ENCODE measurements around the gene SLC22A13.
"Not testable (repeated sequence)": the region's sequence is repeated elsewhere in the genome, so short reads cannot be mapped to it uniquely, and the experiment has no call there.

SLC22A13 gene

DNA sequence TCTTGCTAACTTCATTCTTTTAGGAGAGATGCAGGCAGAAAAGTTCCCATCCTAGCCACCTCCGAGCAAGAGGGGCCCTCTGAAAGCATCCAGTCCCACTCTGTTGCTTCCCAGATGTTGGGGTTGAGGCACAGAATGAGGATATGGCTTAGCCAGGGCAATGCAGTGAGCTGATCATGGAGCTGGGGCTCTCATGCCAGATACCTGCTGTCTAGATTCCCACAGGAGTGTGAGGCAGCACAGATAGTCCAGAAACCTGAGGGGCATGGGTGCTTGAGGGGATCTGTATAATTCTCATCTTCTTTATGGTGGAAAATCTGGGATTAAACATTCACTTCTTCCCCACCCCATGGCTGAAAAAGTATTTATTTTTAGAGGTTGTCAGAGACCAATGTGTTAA lies 1.2 kb downstream of the SLC22A13 start:
- FAIRE-seq = no peak

DNA sequence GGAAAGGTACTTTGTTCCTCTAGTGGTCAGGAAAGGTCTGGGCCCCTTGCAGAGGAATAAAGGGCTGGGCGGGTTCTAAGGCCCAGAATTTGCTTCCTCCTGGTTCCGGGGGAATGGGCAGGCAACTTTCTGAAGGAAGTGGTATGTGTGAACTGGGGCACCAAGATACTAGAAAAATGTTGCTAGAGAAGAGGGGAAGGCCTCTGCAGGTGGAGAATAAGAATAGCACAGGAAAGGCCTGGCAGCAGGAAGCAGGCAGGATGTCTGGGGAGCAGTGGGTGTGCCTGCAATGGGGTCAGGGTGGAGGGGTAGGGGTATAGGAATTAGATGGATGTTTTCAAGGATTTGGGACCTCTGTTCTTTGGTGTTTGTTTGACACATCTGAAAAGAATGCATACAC lies 2.0 kb downstream of the SLC22A13 start:
- FAIRE-seq = no peak

DNA sequence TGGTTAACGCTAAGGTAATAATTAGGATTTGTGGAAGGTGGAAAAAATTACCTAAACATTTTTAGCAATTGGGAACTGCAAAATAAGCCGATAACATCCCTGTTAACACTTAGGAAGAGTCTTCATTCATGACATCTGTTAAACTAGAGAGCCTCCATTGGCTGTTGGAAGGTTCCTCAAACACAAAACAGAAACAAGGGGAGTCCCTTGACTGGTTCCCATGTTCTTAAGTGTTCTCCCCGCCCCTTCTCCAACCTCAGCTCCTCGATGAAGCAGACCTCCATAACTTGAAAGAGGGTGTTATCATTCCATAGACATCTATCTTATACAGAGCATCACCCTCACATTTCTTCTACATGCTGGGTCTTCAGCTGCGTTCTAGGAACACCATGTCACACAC lies 2.5 kb downstream of the SLC22A13 start:
- FAIRE-seq = no peak

DNA sequence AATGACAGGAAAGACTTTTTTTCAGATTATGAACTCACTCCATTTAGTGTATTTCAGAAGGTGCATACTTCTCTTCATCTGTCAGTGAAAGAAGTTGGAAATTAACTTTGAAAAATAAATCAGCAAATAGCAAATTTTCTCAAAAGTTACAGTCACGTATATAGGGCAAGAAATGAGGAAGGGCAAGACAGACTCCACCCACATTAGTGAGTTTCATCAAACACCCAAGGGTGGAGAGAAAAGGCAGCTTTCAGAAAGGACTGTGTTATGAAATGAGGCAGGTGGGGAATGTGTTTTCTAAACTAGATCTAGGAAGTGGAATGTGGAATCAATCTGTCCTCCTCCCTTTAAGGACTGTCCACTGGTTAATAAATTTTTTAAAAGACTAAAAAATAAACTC lies 2.9 kb downstream of the SLC22A13 start:
- no peak for FAIRE-seq

DNA sequence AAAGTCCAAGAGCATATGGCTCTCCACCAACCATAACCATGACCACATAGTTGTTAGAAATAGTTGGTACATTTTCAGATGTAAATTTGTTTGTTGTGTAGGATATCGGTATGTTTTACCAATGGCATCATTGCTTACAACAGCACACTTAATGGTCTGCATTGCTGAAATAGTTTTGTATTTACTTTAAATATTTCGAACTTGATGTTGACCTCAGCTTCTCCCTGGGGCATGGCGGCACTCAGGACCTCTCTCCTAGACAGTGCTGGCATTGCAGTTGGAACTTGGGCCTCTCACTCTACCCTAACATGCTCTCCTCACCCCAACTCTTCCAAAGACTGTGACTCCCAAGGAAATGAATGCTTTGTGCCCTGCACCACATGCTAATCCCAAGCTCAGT lies 5.0 kb downstream of the SLC22A13 start:
- FAIRE-seq = no peak

DNA sequence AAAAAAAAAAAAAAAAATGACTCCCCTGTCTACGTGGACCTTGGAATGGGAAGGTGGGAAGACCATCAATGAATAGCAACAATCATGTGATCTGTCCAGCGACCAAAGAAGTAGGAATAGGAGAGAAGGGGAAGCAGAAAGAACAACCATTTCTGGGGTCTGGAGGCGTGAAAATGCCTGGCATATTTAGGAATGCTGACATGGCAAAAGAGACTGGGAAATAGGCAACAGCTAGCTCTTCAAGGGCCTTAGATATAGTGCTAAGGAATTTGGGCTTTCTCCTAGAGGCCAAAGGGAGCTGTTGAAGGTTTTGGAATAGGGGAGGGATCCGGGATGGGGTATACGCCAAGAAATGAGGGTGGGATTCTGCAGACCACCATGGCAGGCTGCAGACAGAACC lies 5.9 kb downstream of the SLC22A13 start:
- no peak for FAIRE-seq

DNA sequence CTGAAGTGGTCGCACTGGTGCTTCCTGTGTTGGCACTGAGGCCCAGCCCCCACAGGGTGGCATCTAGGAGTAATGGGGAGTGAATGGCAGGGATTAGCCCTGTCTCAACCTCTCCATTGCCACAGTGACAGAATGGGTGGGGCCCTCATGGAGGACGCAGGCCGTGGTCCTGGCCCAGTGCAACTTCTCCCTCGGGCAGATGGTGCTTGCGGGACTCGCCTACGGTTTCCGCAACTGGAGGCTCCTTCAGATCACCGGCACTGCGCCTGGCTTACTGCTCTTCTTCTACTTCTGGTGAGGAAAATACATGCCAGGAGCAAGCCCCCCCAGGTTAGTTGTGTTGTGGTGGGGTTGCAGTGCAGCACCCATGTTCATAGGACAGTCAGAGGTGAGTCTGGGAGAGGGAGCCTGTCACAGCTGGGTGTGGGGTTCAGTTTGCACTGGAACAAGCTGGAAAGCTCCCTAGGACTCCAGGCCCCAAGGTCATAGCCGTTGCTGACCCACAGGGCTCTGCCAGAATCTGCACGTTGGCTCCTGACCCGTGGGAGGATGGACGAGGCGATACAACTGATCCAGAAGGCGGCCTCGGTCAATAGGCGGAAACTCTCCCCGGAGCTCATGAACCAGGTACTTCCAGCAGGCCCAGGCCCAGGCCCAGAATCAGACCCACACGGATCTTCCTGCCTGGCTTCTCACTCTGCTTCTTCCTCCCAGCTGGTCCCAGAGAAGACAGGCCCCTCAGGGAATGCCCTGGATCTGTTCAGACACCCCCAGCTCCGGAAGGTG lies 9.4 kb downstream of the SLC22A13 start:
- no peak for FAIRE-seq

DNA sequence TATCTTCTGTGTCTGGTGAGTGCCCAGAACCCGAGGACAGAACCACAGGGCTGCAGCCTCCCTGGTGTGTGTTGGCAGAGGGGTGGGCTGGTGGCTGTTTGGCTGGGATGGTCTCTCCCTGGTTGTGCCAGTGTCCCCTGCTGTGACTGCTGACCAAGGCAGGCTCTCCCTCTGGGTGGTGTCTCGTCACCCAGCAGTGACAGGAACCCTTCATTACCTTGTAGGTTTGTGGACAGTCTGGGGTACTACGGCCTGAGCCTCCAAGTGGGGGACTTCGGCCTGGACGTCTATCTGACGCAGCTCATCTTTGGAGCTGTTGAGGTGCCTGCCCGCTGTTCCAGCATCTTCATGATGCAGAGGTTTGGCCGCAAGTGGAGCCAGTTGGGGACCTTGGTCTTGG lies 10.0 kb downstream of the SLC22A13 start:
- FAIRE-seq = no peak

DNA sequence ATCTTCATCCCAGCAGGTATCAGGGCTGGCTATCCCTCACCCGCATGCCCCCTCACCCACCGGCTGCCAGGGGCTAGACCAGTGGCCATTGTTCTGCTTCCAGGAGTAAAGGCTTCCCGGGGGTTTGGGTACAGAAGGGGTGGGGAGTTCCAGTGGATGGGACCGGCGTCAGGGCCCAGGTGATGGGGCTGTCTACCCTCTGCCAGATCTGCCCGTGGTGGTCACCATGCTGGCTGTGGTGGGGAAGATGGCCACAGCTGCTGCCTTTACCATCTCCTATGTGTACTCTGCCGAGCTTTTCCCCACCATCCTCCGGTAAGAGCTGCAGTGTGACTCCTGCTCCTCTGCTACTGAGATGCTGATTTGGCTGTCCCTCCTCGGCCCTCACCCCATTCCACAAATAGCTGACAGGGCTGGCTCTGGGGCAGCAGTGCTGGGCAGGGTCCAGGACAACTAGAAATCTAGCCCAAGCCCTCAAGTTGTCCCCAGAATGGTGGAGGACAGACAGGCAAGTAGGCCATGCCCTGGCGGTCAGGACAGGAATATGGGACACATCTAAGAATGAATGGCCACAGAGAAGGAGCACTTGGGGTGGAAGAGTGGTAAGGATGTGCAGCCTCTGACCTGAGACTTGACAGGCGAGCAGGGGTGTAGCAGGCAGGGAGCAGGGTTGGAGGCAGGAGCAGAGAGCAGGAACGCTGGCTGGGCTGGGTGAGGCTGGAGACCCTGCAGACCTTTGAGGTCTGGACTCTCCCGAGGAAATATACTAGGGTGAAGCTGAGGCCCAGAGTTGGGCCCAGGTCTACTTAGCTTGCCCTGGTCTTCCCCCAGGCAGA lies 10.7 kb downstream of the SLC22A13 start:
- no peak for FAIRE-seq

DNA sequence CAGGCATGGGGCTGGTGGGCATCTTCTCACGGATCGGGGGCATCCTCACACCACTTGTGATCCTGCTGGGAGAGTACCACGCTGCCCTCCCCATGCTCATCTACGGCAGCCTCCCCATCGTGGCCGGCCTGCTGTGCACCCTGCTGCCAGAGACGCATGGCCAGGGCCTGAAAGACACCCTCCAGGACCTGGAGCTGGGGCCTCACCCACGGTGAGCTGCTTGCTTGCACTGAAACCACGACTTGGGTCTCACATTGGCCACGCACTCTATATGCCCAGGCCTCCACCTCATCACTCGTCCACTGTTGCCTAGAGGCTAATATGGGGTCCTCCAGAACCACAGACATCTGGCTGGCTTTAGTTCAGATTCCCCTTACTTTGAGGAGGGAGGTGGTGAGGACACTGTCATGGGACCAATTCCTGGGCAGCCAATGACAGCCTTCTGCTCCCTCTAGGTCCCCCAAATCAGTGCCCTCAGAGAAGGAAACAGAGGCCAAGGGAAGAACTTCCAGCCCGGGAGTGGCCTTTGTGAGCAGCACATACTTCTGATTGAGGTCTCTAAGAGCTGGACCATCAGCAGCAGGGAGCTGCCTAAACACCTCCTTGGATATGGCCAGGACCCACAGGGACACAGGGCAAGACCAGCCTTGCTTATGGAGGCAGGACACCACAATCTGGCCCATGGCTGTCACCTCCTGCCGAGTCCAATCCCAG lies 11.5 kb downstream of the SLC22A13 start:
- no peak for FAIRE-seq

DNA sequence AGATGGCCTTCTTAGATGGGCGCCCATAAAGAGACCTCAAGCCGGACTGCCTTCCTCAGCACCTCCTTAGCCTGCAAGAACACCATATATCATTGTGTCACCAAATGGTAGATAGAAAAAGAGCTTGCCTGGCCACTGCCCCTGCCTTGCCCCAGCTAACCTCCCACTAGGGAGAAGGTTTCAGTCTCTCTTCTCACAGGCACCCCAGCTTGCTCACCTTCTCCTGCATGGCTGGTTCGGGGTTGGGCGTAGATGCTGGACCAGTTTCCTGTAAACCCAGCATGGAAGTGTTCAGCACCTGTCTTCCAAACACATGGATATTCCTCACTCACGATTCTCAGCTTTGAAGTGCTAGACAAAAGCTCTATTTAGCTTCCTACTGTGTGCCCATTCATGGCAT lies 13.2 kb downstream of the SLC22A13 start:
- FAIRE-seq = no peak

DNA sequence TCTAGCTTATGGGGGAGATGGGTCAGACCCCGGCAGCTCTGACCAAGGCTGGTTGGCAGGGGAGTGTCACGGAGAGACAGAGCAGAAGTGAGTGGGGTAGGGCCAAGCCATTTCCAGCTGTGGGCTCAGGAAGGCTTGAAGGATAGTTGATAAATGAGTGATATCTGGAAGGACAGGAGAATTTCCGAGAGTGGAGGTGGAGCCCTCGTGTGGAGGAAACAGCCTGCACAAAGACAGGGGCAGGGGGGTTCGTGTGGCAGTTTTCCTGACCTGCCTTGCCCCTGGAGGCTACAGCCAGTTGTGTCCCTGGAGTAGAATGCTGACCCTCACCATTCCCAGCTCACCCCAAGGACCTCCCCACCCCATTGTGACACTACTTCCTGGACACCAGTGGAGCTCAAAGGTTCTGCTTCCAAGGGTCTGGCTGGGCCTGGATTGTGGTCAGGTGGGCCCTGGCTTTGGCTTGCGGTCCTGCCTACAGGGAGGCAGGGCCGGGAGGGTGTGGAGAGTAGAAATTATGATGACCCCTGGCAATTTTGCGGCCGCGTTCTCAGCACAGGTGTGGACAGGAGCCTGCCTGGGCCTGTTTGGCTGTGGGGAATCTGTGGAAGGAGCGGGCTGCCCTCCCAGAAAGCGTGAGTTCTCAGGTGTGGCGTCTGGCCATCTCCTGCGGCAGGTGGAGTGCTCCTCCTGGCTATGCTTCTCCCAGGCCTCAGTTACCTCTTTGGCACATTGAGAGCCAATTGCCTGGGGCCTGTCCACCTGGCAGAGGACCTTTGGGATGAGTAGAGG lies 16.5 kb downstream of the SLC22A13 start, which contains the start of gene SLC22A14:
SLC22A14 (plus strand) TSS at position 400 of the 792 bp plus-strand sequence. CDS start 23,733 bp downstream, outside the sequence.
- no peak for FAIRE-seq

DNA sequence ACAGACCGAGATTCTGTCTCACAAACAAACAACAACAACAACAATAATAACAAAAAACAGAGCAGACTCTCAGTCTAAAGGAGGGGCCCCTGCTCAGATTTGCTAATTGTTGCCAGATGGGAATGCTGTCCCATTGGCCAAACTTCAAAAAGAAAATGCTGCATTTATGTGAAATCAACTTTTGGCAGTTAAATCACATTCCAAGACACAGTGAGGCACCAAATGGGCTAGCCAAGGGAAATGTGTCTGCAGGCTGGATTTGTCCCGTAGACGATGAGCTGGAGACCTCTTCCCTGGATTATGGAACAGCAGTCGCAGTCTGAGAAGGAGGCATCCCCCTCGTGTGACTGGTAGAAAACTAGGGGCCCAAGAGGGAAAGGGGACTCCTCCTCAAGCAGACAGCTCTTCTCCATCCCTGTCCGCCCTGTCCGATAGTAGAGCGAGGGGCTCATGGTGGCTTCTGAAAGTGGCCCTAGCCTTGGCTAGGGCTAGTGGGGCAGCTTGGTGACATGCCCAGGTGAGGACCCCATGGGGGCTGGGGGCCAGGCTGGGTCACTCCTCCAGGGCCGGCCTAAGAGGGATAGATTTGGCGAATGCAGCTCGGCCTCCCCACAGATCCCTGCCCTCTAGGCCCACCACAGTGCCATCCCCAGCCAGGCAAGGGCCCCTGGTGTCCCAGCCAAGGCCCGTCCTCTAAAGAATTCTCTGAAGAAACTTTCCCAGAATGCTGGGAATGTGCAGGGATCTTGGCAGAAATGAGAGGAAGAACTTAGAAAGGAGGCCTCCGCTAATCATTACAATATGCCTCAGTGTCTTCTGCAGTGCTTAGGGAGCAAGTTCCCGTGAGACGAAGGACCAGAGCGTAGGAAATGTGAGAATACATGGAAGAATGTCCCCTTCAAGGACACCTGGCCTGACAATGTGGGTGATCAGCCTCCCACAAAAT lies 18.5 kb downstream of the SLC22A13 start:
- no peak for FAIRE-seq

DNA sequence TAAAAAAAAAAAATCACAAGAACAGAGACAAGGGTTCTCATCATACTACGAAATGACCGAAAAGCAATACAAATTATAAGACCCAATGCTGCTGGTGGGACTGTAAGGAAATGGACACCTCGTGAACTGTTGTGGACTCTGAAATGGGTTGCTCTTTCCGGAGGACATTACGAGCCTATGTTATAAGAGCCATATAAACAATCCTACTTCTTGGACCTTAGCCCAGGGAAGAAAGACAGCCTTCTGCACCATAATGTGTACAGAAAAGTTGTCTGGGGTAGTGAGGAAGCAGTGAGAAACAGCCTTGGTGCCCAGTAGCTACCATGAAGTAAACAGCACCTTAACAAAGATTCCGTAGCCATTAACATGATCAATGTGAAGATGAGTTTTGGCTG lies 19.1 kb downstream of the SLC22A13 start:
- no peak for FAIRE-seq

DNA sequence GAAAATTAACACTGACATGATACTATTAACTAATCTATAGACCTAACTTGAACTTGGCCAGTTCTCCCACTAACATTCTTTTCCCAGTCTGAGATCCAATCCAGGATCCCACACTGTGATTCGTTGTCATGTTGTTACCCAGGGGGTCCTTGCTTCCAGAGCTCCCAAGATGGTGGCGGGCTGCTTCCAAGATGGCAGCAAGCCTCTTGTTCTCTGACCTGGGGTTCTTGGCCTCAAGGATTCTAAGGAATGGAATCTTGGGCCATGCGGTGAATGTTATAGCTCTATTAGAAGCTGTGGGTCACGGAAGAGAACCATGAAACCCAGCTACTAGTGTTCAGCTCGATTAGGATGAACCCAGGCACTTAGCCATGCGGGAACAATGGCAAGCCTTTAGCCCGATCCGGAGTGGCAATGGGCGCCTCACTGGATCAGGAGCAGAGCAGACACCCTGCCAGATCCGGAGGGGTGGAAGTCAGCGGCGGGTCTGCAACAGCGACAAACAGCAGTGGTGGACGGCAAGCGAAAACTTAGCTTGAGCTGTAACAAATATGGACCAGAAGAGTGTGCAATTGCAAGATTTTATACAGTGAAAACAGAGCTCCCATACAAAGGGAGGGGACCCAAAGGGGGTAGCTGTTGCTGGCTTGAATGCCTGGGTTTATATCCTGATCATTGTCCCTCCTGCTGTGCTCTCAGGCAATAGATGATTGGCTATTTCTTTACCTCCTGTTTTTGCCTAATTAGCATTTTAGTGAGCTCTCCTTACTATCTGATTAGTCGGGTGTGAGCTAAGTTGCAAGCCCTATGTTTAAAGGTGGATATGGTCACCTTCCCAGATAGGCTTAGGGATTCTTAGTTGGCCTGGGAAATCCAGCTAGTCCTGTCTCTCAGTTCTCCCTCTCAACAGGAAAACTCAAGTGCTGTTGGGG lies 23.9 kb downstream of the SLC22A13 start:
- FAIRE-seq = not testable (repeated sequence)

DNA sequence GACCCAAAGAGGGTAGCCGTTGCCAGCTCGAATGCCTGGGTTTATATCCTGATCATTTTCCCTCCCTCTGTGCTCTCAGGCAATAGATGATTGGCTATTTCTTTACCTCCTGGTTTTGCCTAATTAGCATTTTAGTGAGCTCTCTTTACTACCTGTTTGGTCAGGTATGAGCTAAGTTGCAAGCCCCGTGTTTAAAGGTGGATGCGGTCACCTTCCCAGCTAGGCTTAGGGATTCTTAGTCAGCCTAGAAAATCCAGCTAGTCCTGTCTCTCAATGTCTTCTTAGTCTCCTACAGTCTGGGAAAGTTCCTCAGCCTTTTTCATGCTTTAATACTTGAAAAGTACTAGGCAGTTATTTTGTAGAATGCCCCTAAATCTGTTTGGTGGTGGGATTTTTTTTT lies 31.4 kb downstream of the SLC22A13 start:
- not testable (repeated sequence) for FAIRE-seq

DNA sequence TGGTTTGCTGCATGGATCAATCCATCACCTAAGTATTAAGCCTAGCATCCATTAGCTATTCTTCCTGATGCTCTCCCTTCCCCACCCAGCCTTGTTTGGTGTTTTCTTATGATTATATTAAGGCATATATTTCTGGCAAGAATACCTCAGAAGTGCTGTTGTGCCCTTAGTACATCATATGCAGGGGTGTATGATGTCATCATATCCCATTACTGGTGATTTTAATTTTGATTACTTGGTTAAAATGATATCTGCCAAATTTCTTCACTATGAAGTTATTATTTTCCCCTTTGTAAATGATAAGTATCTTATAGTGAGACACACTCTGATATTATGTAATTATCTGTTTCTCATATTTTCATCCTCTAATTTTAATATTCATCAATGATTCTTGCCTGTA lies 31.9 kb downstream of the SLC22A13 start:
- FAIRE-seq = no peak

DNA sequence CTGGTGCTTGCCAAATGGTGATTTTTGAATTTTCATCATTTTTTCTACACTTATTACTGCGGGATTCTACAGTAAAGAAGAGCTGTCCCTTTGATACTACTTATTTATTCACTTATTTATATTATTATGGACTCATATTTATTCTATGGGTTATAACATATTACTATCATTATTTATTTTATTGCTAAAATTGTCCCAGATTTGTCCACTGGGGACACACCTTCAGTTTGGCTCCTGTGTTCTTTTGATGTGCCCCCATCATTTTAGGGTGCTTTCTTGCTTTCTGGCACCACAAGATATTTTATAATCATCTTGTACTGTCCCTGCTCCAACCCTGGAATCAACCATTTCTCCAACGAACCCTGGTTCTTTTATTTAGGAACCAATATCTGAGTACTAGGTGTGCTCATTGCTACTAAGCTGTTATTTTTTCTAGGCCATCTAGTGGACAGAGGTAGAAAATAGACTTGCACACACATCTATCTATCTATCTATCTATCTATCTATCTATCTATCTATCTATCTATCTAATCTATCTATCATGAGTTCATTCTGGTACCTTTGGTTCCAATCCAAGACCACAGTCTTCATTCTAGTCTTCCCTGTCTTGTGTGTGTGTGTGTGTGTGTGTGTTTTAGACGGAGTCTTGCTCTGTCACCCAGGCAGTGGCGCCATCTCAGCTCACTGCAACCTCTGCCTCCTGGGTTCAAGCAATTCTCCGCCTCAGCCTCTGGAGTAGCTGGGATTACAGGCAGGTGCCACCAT lies 32.5 kb downstream of the SLC22A13 start:
- FAIRE-seq = peak; percentile 21

DNA sequence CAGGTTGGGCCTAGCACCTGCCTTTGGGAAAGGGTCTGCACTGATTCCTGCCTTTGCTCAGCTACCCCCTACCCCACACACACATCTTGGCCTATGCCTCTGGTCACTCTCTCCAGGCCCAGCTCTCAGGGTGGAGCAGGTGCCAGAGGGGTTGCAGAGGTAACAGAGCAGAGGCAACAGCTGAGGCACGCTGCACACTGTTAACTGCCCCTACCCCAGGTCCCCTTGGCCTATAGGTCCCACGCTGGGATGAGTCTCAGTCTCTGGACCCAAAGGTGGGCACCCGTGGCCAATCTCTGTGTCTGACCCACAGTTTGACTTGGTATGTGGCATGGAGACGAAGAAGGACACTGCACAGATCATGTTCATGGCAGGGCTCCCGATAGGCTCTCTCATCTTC lies 41.3 kb downstream of the SLC22A13 start:
- no peak for FAIRE-seq
